HUES64 (cell line): ENCODE measurements around the gene OR6K3.
"Not testable (repeated sequence)": the region's sequence is repeated elsewhere in the genome, so short reads cannot be mapped to it uniquely, and the experiment has no call there.

Source experiments
- H3K27ac ChIP-seq: 2 replicates; pipeline ENCODE4 v1.7.0; 2013; ENCODE audit warnings: low read depth, low read length, inconsistent platforms
- H3K27me3 ChIP-seq: 2 replicates; pipeline ENCODE4 v1.6.1; 2013; ENCODE audit warnings: mild to moderate bottlenecking, low read length; ENCODE audit not compliant: insufficient read depth
- H3K36me3 ChIP-seq: 2 replicates; pipeline ENCODE4 v1.6.1; 2013; ENCODE audit warnings: mild to moderate bottlenecking, low read length; ENCODE audit not compliant: insufficient read depth
- H3K4me1 ChIP-seq: 2 replicates; pipeline ENCODE4 v1.6.1; 2013; ENCODE audit warnings: mild to moderate bottlenecking, low read length, moderate library complexity; ENCODE audit not compliant: insufficient read depth
- H3K4me3 ChIP-seq: 2 replicates; pipeline ENCODE4 v1.5.1; 2013; ENCODE audit warnings: mild to moderate bottlenecking, low read length, moderate library complexity
- H3K9ac ChIP-seq: 2 replicates; pipeline ENCODE4 v1.6.1; 2013; ENCODE audit warnings: mild to moderate bottlenecking, low read depth, low read length
- H3K9me3 ChIP-seq: 2 replicates; pipeline ENCODE4 v1.6.1; 2013; ENCODE audit warnings: low read depth, low read length; ENCODE audit not compliant: insufficient read depth
- WGBS: fragments of 150-250, 120-280 bp; methylation state at CpG from one replicate; pipeline ENCODE4 v1.1.7; 2013; ENCODE audit warnings: missing lambda C conversion rate; 5-methylcytosine and 5-hydroxymethylcytosine counted together

OR6K3 gene

DNA sequence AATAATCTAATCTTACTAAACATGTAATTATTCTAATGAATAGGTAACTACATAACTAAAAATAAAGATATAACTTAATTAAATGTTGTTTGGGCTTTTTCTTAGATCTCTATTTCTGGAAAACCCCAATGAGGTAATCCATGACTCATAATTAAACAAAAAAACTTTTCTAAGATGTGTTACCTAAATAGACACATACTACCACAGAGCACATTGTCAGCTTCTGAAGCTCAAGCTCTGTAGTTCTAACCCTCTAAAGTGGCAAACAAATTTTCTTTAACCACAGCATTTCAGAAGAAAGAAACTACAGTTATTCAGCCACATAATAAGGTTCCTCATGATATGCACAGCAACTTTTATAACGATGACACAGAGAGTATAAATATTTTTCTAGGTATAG, 4.2 kb downstream of the OR6K3 start:
- 100% methylated on average over 1 of the region's 1 CpG for WGBS
- no peaks in the 10 kb centered on the region for H3K36me3 ChIP-seq
- no peak overlapping the region for H3K9ac ChIP-seq
- no peaks in the 10 kb centered on the region for H3K4me1 ChIP-seq
- H3K4me3 ChIP-seq = no peak overlapping the region
- no peak overlapping the region for H3K27ac ChIP-seq
- no peaks in the 10 kb centered on the region for H3K9me3 ChIP-seq
- H3K27me3 ChIP-seq = no peaks in the 10 kb centered on the region

DNA sequence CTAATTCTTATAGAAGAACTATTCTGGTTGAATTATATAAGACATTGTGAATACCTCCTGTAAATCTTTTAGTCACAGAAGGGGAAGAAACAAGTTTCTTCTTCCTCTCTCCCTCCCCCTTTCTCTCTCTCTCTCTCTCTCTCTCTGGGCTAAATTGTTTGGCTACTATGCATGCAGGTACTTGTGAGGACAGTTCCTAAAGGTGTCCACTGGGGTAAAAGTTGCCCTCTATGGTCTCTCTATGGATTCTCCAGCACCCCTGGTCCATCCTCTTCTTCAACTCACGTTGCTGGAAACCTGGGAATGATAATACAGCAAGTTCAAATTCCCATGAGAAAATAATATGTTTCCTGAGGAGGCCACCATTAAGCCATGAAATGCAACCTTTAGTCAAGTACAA, 5.8 kb downstream of the OR6K3 start:
- 87% methylated on average over 1 of the region's 1 CpG for WGBS

DNA sequence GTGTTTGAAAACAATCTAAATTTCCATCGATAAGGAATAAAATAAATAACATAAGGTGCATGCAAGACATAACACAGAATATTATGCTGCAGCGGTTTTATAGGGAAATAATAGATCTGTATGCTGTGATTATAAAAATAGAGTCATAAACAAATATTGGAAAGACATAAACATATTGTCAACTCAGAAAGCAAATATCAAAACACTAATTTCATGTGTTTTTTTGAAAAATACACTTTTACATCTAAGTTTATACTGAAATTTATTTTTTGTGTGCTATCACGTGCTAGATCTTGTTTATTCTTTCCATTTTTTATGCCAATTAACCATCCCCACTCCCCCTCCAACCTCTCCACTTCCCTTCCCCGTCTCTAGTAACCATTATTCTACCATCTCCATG, 9.4 kb downstream of the OR6K3 start:
- Histone ChIP-seq H3K36me3 (no peaks in the 10 kb centered on the region), H3K4me1 (no peaks in the 10 kb centered on the region), H3K4me3 (no peak overlapping the region), H3K9me3 (no peaks in the 10 kb centered on the region), H3K27ac (no peak overlapping the region), H3K27me3 (no peaks in the 10 kb centered on the region), H3K9ac (no peak overlapping the region)
- WGBS = 81% methylated on average over 2 of the region's 4 CpGs

More for the DNA sequence above, 5.8 kb downstream of the OR6K3 start:
- H3K4me3 ChIP-seq = no peak overlapping the region
- H3K36me3 ChIP-seq = no peaks in the 10 kb centered on the region
- H3K27me3 ChIP-seq = no peaks in the 10 kb centered on the region
- H3K4me1 ChIP-seq = no peaks in the 10 kb centered on the region
- no peak overlapping the region for H3K27ac ChIP-seq
- no peak overlapping the region for H3K9ac ChIP-seq
- no peaks in the 10 kb centered on the region for H3K9me3 ChIP-seq

DNA sequence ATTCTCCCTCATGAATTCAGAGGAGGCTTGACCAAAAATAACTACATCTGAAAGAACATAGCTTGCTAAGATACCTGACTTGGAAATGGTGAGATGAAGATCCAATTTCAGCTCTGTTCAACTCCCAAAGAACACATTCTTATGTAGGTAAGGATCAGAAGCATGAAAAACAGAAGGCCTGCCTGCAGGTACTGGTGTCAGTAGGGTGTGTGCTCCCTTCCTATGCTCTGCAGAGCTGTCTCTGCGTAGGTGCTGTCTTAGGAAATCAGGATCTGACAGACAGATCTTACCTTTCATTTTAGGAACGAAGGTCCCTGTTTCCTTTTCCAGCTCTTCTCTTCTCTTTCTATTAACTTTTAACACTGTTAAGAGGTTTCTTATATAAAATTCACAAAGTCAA, 14.4 kb downstream of the OR6K3 start:
- H3K4me1 ChIP-seq = no peaks in the 10 kb centered on the region
- no peaks in the 10 kb centered on the region for H3K9me3 ChIP-seq
- no peaks in the 10 kb centered on the region for H3K36me3 ChIP-seq
- H3K4me3 ChIP-seq = no peak overlapping the region
- H3K27me3 ChIP-seq = no peaks in the 10 kb centered on the region
- WGBS = 87% methylated on average over 2 of the region's 2 CpGs
- no peak overlapping the region for H3K27ac ChIP-seq
- no peak overlapping the region for H3K9ac ChIP-seq

DNA sequence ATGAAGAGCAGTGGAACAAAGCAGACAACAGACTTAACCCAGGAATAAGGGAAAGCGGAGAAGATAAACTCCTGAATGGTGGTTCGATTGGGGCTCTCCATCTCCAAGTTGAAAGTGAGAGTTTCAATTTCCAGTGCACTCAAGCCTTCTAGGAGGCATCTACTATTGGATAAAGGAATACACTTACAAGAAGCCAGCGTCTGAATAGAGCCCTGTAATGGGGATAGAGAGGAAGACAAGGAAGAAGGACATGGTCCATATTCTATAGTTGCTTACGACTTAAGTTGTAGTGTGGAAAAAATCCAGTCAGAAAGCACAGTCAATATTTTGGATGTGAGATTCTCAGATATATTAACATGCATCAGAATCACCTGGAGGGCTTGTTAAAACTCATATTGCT, 20.0 kb downstream of the OR6K3 start, which contains the start of gene OR6K2:
OR6K2 (minus strand) TSS at position 101 of the 400 bp plus-strand sequence; CDS start at position 101, 0 bp downstream.
- Histone ChIP-seq H3K27ac (no peak within 1 kb of the TSS), H3K4me3 (no peak within 1 kb of the TSS), H3K36me3 (no peaks in the 10 kb centered on the region), H3K4me1 (no peaks in the 10 kb centered on the region), H3K9ac (no peak within 1 kb of the TSS), H3K27me3 (no peaks in the 10 kb centered on the region), H3K9me3 (no peaks in the 10 kb centered on the region)
- WGBS = 92% methylated on average over 4 of the region's 4 CpGs

DNA sequence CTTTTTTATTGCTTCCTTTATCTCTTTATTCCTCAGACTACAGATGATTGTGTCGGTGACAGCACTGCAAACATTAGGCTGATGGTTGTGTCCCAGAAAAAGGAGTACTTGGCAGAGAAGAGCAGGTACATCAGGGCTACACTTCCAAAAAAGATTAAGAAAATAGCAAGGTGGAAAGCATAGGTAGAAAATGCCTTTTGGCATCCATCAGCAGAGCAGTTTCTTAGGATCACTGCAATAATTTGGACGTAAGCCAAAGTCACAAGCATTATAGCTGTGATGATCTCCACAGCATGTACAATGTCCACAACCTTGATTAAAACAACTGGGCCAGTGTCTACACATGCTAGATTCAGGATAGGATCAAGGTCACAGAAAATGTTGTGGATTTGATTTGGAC, 25.9 kb downstream of the OR6K3 start:
- Histone ChIP-seq H3K27me3 (no peaks in the 10 kb centered on the region), H3K4me3 (no peak overlapping the region), H3K27ac (no peak overlapping the region), H3K9me3 (no peaks in the 10 kb centered on the region), H3K36me3 (no peaks in the 10 kb centered on the region), H3K9ac (no peak overlapping the region), H3K4me1 (no peaks in the 10 kb centered on the region)
- 89% methylated on average over 2 of the region's 2 CpGs for WGBS

DNA sequence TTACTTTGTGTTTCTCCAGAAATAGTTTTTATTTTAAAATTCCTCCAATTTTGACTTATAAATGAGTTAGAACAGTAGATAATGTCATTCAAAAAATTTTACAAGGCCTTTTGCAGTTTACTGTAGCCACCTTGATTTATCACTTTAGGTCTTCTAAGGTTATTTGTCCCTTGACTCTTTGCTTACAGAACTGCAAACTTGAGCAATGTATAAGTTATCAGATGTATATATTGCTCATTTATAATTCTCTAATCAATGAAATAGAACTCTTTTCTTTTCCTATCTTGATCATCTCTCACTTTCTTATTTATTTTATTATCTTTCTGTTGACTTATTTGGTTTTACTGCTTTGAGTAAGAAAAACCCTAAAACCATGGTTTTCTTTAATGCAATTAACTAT, 28.2 kb downstream of the OR6K3 start:
- H3K27ac ChIP-seq = no peak overlapping the region
- H3K9ac ChIP-seq = no peak overlapping the region
- H3K36me3 ChIP-seq = no peaks in the 10 kb centered on the region
- no peaks in the 10 kb centered on the region for H3K9me3 ChIP-seq
- no peaks in the 10 kb centered on the region for H3K4me1 ChIP-seq
- H3K27me3 ChIP-seq = no peaks in the 10 kb centered on the region
- H3K4me3 ChIP-seq = no peak overlapping the region

DNA sequence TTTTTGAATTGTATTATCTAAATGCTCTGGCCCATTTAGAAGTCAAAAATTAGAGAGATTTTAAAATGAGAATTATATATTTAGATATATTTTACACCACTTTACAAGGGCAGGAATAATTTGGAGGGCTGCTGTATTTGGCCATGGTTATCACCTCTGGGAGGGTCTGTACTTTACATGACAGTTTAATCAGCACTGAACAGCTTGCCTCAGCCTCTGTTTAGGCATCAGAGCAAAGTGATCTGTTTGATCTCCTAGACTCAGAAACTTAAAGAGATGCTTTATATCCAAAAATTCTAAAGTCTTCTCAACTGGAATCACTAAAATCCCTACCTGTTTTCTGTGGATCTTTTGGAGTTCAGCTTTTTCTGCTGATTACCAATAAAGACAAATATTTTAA, 28.6 kb downstream of the OR6K3 start:
- H3K4me3 ChIP-seq = no peak overlapping the region
- no peak overlapping the region for H3K9ac ChIP-seq
- H3K27ac ChIP-seq = no peak overlapping the region
- no peaks in the 10 kb centered on the region for H3K27me3 ChIP-seq
- no peaks in the 10 kb centered on the region for H3K4me1 ChIP-seq
- no peaks in the 10 kb centered on the region for H3K9me3 ChIP-seq
- H3K36me3 ChIP-seq = no peaks in the 10 kb centered on the region

DNA sequence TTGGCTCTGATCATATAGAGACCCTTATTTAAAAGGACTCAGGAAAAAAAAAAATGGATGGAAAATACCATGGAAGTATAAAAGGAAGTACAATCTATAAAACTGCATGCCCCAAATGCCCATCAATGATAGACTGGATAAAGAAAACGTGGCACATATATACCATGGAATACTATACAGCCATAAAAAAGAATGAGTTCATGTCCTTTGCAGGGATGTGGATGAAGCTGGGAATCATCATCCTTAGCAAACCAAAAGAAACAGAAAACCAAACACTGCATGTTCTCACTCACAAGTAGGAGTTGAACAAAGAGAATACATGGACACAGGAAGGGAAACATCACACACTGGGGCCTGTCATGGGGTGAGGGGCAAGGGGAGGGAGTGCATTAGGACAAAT, 29.4 kb downstream of the OR6K3 start:
- H3K27ac ChIP-seq, H3K4me3 ChIP-seq, H3K36me3 ChIP-seq, H3K9me3 ChIP-seq, H3K9ac ChIP-seq, H3K4me1 ChIP-seq, H3K27me3 ChIP-seq: not testable (repeated sequence)
- no CpG with 5 or more reads among the region's 1 CpG for WGBS

DNA sequence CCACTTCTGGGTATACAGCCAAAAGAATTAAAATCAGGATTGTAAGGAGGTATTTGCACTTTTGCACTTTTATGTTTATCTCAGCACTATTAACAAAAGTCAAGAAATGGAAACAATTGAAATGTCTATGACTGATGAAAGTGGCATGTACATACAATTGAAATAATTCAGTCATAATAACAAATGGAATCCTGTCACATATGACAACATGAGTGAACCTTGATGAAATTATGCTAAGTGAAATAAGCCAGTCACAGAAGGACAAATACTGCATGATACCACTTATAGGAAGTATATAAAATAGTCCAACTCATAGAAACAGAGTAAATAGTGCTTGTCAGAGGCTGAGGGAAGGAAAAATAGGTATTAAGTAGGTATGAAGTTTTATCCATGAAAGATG, 30.6 kb downstream of the OR6K3 start:
- Histone ChIP-seq H3K27ac (no peak overlapping the region), H3K9ac (no peak overlapping the region), H3K9me3 (no peaks in the 10 kb centered on the region)

DNA sequence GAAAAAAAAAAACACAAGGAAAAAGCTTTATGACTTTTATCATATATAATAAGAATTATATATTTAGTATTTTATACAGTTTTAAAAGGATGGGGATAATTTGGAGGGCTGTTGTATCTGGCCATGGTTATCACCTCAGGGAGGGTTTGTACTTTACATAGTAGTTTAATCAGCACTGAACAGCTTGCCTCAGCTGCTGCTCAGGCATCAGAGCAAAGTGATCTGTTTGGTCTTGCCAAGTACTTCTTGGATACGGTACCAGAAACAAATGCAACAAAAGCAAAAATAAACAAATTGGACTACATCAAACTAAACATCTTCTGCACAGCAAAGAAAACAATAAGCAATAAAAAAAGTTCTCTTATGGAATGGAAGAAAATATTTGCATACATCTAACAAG, 31.4 kb downstream of the OR6K3 start:
- H3K36me3 ChIP-seq = no peaks in the 10 kb centered on the region
- WGBS = 90% methylated on average over 1 of the region's 1 CpG
- H3K27ac ChIP-seq = no peak overlapping the region
- no peaks in the 10 kb centered on the region for H3K4me1 ChIP-seq
- H3K9ac ChIP-seq = no peak overlapping the region
- no peaks in the 10 kb centered on the region for H3K9me3 ChIP-seq
- H3K27me3 ChIP-seq = no peaks in the 10 kb centered on the region
- H3K4me3 ChIP-seq = no peak overlapping the region

More for the DNA sequence above, 30.6 kb downstream of the OR6K3 start:
- Histone ChIP-seq H3K27me3 (no peaks in the 10 kb centered on the region), H3K36me3 (no peaks in the 10 kb centered on the region), H3K4me1 (no peaks in the 10 kb centered on the region), H3K4me3 (no peak overlapping the region)

DNA sequence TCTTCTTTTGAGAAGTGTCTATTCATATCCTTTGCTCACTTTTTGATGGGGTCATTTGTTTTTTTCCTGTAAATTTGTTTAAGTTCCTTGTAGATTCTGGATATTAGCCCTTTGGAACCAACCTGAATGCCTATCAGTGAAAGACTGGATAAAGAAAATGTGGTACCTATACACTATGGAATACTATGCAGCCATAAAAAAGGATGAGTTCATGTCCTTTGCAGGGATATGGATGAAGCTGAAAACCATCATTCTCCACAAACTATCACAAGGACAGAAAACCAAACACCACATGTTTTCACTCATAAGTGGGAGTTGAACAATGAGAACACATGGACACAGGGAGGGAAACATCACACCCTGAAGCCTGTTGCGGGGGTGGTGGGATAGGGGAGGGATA, 32.2 kb downstream of the OR6K3 start:
- WGBS = 100% methylated on average over 1 of the region's 1 CpG
- not testable (repeated sequence) for H3K27me3 ChIP-seq, H3K4me1 ChIP-seq, H3K36me3 ChIP-seq, H3K4me3 ChIP-seq, H3K27ac ChIP-seq, H3K9ac ChIP-seq, H3K9me3 ChIP-seq
